Stomach (tissue), 9 donors: Measurements from ENCODE around the gene KLHDC7B. TPM values are rescaled to one million over a fixed set of nuclear protein-coding genes. Genes with fewer than 3 reads are reported as not detected.

ENCODE experiments used
- DNase-seq, 2 donors: peaks; one replicate each; pipeline versions ENCODE4 v3.0.0 to v3.0.0-alpha.2; 2013 to 2019
- H3K27ac ChIP-seq, 5 donors: fragments of 200-600 bp in 4 of 5; sonication (generic) in 4 of 5; one replicate each; pipeline ENCODE4 v1.5.1; 2013 to 2019; ENCODE audit warnings: mild to moderate bottlenecking in 1 of 5, moderate library complexity in 1 of 5
- H3K27me3 ChIP-seq, 3 donors: fragments of 200-600 bp; sonication (generic); one replicate each; pipeline ENCODE4 v1.5.1; 2017 to 2019; ENCODE audit warnings: mixed run types in 1 of 3
- H3K36me3 ChIP-seq, 4 donors: fragments of 200-600 bp; sonication (generic); 1 replicate in 3 of 4; 2 replicates in 1 of 4; pipeline ENCODE4 v1.5.1; 2016 to 2019
- H3K4me1 ChIP-seq, 4 donors: fragments of 200-600 bp; sonication (generic); one replicate each; pipeline ENCODE4 v1.5.1; 2016 to 2019
- H3K4me3 ChIP-seq, 4 donors: fragments of 200-600 bp; sonication (generic) in 3 of 4; one replicate each; pipeline ENCODE4 v1.5.1; 2016 to 2019; ENCODE audit warnings: mild to moderate bottlenecking in 1 of 4
- H3K9me3 ChIP-seq, 4 donors: fragments of 200-600 bp; sonication (generic); one replicate each; pipeline ENCODE4 v1.5.1; 2016 to 2019
- EP300 ChIP-seq: sonication (generic); formaldehyde crosslinking; IDR thresholded peaks from one replicate; pipeline ENCODE4 v1.6.1; 2017; ENCODE audit warnings: antibody characterized with exemption
- POLR2A ChIP-seq, 4 donors: fragments of 450-650 bp; IDR thresholded peaks; one replicate each; pipeline ENCODE4 v1.6.1; 2016; ENCODE audit warnings: antibody characterized with exemption in 4 of 4, control low read depth in 2 of 4, mild to moderate bottlenecking in 1 of 4, moderate library complexity in 1 of 4
- POLR2AphosphoS5 ChIP-seq, 3 donors: sonication (generic); formaldehyde crosslinking; IDR thresholded peaks; one replicate each; pipeline ENCODE4 v1.6.1; 2016; ENCODE audit warnings: antibody characterized with exemption in 3 of 3
- WGBS, 5 donors: extraction: QIAGEN DNeasy Blood & Tissue Kit in 3 of 5; methylation state at CpG; one replicate each; pipeline versions ENCODE4 v1.1.5 to v1.1.7; 2013 to 2018; 5-methylcytosine and 5-hydroxymethylcytosine counted together
- intact Hi-C: fragments of 100-400 bp; cut with DNase I; formaldehyde crosslinking; loops from one replicate; pipeline ENCODE4 v1.15.1; 2023; ENCODE audit warnings: low total_unique reads
- polyA plus RNA-seq, 3 donors: library from polyadenylated mRNA; stranded (reverse); fragments of 200-250 nt; gene quantifications; one replicate each; pipeline ENCODE4 v1.2.3, GENCODE V29; 2013
- total RNA-seq, 5 donors: library from RNA; depleted of rRNA; stranded (reverse); fragments of >200 nt; gene quantifications; one replicate each; pipeline versions ENCODE4 v1.1.0 to v1.2.3, GENCODE V29; 2014 to 2016
- TF ChIP-seq, protein P1 (sequence below), 7 experiments: fragments of 450-650 bp in 4 of 7; fragments of 200-600 bp in 3 of 7; sonication (generic) in 3 of 7; IDR thresholded peaks; one replicate each; pipeline ENCODE4 v1.5.1; 2016 to 2019; ENCODE audit warnings: antibody characterized with exemption in 7 of 7, control low read depth in 2 of 7, mild to moderate bottlenecking in 1 of 7
- donor health status: healthy with polysubstance abuse.
- donor health status: Bipolar disorder and iron deficiency.
- donor health status: healthy.

KLHDC7B gene
- total and polyA plus RNA-seq, 8 donors = 0.25 to 0.46 TPM; not detected in 6

DNA sequence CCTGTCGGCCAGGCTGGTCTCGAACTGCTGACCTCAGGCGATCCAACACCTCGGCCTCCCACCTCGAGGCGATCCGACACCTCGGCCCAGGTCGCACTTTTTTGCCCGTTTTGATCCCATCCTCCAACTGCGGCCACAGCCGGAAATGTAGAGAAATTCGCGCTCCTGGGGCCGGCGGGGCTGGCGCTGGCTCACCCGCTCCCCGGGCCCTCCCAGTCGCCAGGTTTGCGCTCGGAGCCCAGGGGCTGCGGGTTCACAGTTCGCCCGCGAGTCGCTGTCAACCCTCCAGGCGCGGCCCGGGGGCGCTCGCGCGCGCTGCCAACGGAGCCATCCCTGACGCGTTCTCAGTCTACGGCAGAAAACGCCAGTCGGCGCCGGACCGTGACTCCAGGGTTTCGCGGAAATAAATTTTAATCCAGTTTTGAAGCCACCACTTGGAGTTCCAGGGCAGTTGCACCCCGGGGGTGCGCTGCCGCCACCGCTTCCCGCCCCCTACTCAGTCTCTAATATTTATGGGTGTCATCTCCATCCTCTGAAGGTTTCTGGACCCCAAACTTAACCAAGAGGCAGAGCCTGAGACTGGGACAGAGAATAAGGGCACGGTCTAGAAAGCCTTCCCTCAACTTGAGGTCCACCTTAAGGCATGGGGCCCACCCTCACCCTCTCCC, 1.5 kb upstream of the KLHDC7B start:
- H3K27ac ChIP-seq = peak overlapping the region; percentile 18 to 98 (median 61)
- H3K27me3 ChIP-seq = peaks cover 11 to 58% (median 25%) of the 10 kb centered on the region in 3 donors
- intact Hi-C loops = no loop called here
- WGBS, 5 donors = 4 to 6% (median 5%) methylated on average over 30 to 52 of the region's 52 CpGs
- peak; percentile 87 to 91 for DNase-seq
- TF ChIP-seq POLR2AphosphoS5 (IDR thresholded peaks at IDR 0.05) (peak in 2 of 3 donors; percentile 33 to 68), POLR2A (IDR thresholded peaks at IDR 0.05) (no peak), EP300 (no peak)
- TF ChIP-seq, protein P1, sequence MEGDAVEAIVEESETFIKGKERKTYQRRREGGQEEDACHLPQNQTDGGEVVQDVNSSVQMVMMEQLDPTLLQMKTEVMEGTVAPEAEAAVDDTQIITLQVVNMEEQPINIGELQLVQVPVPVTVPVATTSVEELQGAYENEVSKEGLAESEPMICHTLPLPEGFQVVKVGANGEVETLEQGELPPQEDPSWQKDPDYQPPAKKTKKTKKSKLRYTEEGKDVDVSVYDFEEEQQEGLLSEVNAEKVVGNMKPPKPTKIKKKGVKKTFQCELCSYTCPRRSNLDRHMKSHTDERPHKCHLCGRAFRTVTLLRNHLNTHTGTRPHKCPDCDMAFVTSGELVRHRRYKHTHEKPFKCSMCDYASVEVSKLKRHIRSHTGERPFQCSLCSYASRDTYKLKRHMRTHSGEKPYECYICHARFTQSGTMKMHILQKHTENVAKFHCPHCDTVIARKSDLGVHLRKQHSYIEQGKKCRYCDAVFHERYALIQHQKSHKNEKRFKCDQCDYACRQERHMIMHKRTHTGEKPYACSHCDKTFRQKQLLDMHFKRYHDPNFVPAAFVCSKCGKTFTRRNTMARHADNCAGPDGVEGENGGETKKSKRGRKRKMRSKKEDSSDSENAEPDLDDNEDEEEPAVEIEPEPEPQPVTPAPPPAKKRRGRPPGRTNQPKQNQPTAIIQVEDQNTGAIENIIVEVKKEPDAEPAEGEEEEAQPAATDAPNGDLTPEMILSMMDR (IDR thresholded peaks at IDR 0.05) = peak in 5 of 7 experiments; percentile 13 to 63 (median 40)
- H3K4me1 ChIP-seq = peaks cover 26 to 61% (median 41%) of the 10 kb centered on the region in 4 donors
- peak overlapping the region; percentile 13 to 34 (median 23) for H3K4me3 ChIP-seq
- no peaks in the 10 kb centered on the region for H3K36me3 ChIP-seq
- no peaks in the 10 kb centered on the region for H3K9me3 ChIP-seq

DNA sequence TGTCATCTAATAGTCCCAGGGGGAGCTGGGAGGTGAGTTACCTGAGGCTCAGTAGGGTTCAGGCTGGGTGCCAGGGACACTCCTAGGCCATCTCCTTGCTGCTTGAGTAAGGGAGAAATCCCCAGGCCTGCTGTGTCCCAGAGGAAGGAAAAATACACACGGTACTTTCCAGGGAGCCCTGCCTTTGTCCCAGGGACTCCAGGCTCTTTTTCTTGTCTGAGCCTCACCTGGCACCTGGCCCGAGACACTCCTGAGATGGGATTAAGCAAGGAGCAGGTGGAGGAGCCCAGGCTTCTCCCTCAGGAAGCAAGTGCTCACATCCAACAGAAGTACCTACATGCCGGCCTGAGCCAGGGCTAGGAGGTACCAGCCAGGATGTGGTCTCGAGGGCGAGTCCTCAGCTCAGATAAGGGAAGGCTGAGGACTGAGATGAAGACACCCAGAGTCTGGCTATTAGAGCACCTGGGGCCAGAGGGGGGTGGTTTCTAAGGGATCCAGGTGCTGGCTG, 899 bp upstream of the KLHDC7B start:
- Histone ChIP-seq H3K4me3 (peak overlapping the region in 1 of 4 donors; percentile 34), H3K36me3 (no peaks in the 10 kb centered on the region), H3K4me1 (peaks cover 23 to 65% (median 39%) of the 10 kb centered on the region in 4 donors), H3K9me3 (no peaks in the 10 kb centered on the region), H3K27ac (peak overlapping the region; percentile 18 to 98 (median 61)), H3K27me3 (peaks cover 11 to 64% (median 26%) of the 10 kb centered on the region in 3 donors)
- intact Hi-C loops = no loop called here
- WGBS, 5 donors = 40 to 60% (median 54%) methylated on average over 5 of the region's 5 CpGs
- TF ChIP-seq, protein P1 (IDR thresholded peaks at IDR 0.05) = no peak
- TF ChIP-seq EP300 (no peak), POLR2A (IDR thresholded peaks at IDR 0.05) (no peak), POLR2AphosphoS5 (IDR thresholded peaks at IDR 0.05) (no peak)
- peak; percentile 36 to 66 for DNase-seq

DNA sequence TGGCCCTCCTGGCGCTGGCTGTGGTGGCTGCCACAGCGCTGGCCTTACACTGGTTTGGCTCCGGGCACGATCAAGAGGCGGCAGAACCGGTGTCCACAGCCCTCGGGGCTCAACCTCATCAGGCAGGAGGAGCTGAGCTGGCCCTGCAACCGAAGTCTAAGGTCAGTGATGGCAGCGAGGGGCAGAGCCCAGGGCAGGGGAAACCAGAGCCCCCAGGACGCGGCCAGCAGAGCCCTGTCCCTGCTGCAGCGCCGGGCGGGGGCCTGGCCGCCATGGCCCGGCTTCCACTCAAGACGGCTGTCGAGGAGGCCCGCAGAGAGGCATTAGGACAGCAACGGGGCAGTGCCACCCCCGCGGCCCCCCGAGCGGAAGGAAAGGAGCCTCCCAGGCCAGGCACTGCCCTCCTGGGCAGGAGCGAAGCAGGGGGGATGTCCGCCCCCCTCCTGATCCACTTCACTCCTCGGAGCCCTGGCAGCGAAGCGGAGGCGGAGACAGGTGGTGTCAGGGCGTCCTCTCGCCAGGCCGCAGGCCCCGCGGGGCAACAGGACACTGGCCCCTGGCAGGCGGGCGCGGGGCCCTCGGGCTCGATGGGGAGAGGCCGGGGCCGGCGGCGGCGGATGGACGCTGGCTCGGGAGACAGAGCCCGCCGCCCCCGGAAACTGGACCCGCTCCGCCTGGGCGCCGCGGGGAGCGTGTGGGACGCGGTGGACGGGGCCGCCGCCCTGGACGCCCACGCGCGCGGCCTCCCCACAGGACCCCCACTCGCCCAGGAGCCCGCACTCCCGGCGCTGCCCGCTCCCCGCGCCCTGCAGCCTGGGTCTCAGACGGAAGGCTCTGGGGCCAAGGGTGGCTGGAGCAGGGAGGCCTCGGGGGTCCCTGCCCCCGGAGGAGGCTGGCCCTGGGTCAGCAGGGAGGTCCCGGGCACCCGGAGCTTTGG, 895 bp downstream of the KLHDC7B start:
- TF ChIP-seq, protein P1 (IDR thresholded peaks at IDR 0.05) = no peak
- no peak for TF ChIP-seq POLR2AphosphoS5 (IDR thresholded peaks at IDR 0.05)
- TF ChIP-seq EP300 = no peak
- TF ChIP-seq POLR2A (IDR thresholded peaks at IDR 0.05) = no peak
- no peak overlapping the region for H3K4me3 ChIP-seq
- H3K27me3 ChIP-seq = peaks cover 11 to 76% (median 26%) of the 10 kb centered on the region in 3 donors
- no peaks in the 10 kb centered on the region for H3K9me3 ChIP-seq
- no peak for DNase-seq
- H3K4me1 ChIP-seq = peaks cover 17 to 51% (median 34%) of the 10 kb centered on the region in 4 donors
- no peak overlapping the region for H3K27ac ChIP-seq
- 53 to 70% (median 67%) methylated on average over 19 to 78 of the region's 78 CpGs for WGBS, 5 donors
- no peaks in the 10 kb centered on the region for H3K36me3 ChIP-seq
- intact Hi-C loops = no loop called here
